Measurements from ENCODE around the gene ARF6. TPM values are rescaled to one million over a fixed set of nuclear protein-coding genes. Genes with fewer than 3 reads are reported as not detected.

Gene ARF6
- total and polyA plus RNA-seq, 4 experiments from 2014 or later, result 116 to 164 (median 140) TPM

DNA sequence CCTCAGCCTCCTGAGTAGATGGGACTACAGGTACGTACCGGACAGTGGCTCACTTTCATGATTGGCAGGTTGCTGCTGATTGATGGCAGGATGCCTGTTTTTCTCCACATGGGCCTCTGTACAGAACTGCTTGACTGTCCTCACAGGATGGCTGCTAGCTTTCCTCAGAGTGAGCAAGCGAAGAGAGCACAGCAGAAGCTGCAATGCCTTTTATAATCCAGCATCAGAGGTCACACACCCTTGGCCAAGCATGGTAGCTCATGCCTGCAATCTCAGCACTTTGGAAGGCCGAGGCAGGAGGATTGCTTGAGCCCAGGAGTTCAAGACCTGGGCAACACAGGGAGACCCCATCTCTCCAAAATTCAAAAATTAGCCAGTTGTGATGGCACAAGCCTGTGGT lies 31.0 kb downstream of the ARF6 start:
- intact Hi-C loops (cut with micrococcal nuclease), result no loop called here
- DNase-seq, result no peak
- no peak overlapping the region for H3K4me3 ChIP-seq (ENCODE audit: low read length in 2 of 2)
- no peaks in the 10 kb centered on the region for H3K36me3 Mint-ChIP-seq
- peaks cover 7 to 18% (median 10%) of the 10 kb centered on the region in 4 donors for H3K4me1 Mint-ChIP-seq
- ChIA-PET POLR2A (ENCODE audit: partially characterized antibody) (no interaction called here), CTCF (ENCODE audit: partially characterized antibody) (interaction anchor here (1.2 kb wide), 1 partner anchor 12 kb away, joined by 5 read pairs; no protein-coding TSS in a partner anchor)
- H3K27ac Mint-ChIP-seq, result peak overlapping the region in 2 of 7 donors; percentile 55 to 63
- H3K36me3 ChIP-seq (ENCODE audit: insufficient read depth, low read length), result no peaks in the 10 kb centered on the region
- no peaks in the 10 kb centered on the region for H3K27me3 Mint-ChIP-seq
- H3K4me1 ChIP-seq (ENCODE audit: insufficient read depth, low read length), result peaks cover 5% of the 10 kb centered on the region
- no peak overlapping the region for H3K27ac ChIP-seq (ENCODE audit: low read depth, low read length)
- peaks cover 0 to under 1% (median 0%) of the 10 kb centered on the region in 8 donors for H3K9me3 Mint-ChIP-seq
- no peaks in the 10 kb centered on the region for H3K9me3 ChIP-seq (ENCODE audit: control insufficient read depth in 1 of 2, low read length in 2 of 2)
- H3K27me3 ChIP-seq (ENCODE audit: insufficient read depth, low read length), result no peaks in the 10 kb centered on the region
- no peak overlapping the region for H3K4me3 Mint-ChIP-seq

DNA sequence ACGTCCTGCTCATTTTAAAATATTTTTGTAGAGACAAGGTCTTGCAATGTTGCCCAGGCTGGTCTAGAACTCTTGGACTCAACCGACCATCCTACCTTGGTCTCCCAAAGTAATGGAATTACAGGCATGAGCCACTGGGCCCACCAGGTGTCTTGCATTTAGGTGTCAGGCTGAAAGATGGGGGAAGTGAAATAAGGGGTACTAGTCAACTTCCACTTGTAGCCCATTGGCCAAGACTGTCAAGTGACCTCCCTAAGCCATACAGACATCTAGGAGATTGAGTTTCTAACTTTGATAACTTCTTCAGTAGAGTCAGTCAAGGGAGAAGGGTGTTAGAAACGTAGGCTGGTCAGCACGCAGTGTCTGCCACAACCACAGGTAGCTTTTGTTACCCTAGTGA lies 32.0 kb downstream of the ARF6 start:
- H3K27ac Mint-ChIP-seq, result no peak overlapping the region
- Histone ChIP-seq H3K27me3 (ENCODE audit: insufficient read depth, low read length) (no peaks in the 10 kb centered on the region), H3K4me3 (ENCODE audit: low read length in 2 of 2) (no peak overlapping the region), H3K27ac (ENCODE audit: low read depth, low read length) (no peak overlapping the region), H3K9me3 (ENCODE audit: control insufficient read depth in 1 of 2, low read length in 2 of 2) (no peaks in the 10 kb centered on the region), H3K4me1 (ENCODE audit: insufficient read depth, low read length) (peaks cover 5% of the 10 kb centered on the region), H3K36me3 (ENCODE audit: insufficient read depth, low read length) (no peaks in the 10 kb centered on the region)
- H3K9me3 Mint-ChIP-seq, result no peaks in the 10 kb centered on the region
- POLR2A ChIA-PET (ENCODE audit: partially characterized antibody), result interaction anchor here (0.6 to 0.9 kb wide), 2 partner anchors 47 to 63 kb away, joined by 3 to 5 read pairs; no protein-coding TSS in a partner anchor
- H3K36me3 Mint-ChIP-seq, result no peaks in the 10 kb centered on the region
- CTCF ChIA-PET (ENCODE audit: partially characterized antibody), result no interaction called here
- DNase-seq, result no peak
- intact Hi-C loops (cut with micrococcal nuclease), result no loop called here
- no peaks in the 10 kb centered on the region for H3K27me3 Mint-ChIP-seq
- peaks cover 5 to 17% (median 8%) of the 10 kb centered on the region in 4 donors for H3K4me1 Mint-ChIP-seq
- H3K4me3 Mint-ChIP-seq, result no peak overlapping the region

DNA sequence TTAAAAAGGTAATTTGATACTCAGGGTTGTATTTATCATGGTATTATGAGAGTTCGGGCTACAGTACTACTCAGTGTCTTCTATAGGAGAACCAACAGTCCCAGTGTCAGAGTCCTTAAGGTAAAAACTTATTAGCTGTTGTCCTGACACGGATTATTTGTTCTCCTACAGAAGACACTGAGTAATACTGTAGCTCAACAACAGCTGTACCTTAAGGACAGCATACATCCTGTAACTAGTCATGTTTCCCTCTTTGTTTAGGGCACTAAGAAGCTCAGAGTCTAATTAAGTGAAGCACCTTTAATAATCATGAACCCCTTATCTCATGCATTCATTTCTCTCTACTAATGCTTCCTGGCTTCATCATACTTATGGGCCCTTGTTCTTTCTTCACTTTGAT lies 33.9 kb downstream of the ARF6 start:
- DNase-seq, result no peak
- H3K4me3 Mint-ChIP-seq, result no peak overlapping the region
- intact Hi-C loops (cut with micrococcal nuclease), result no loop called here
- no peaks in the 10 kb centered on the region for H3K27me3 Mint-ChIP-seq
- H3K27ac Mint-ChIP-seq, result no peak overlapping the region
- peaks cover 0 to 4% (median 1%) of the 10 kb centered on the region in 4 donors for H3K4me1 Mint-ChIP-seq
- CTCF ChIA-PET (ENCODE audit: partially characterized antibody), result interaction anchor here (1.2 kb wide), 1 partner anchor 11 kb away, joined by 4 read pairs; no protein-coding TSS in a partner anchor
- no peaks in the 10 kb centered on the region for H3K4me1 ChIP-seq (ENCODE audit: insufficient read depth, low read length)
- POLR2A ChIA-PET (ENCODE audit: partially characterized antibody), result interaction anchor here (1.2 to 1.7 kb wide), 2 partner anchors 11 to 72 kb away, joined by 3 to 4 read pairs; no protein-coding TSS in a partner anchor
- H3K9me3 Mint-ChIP-seq, result no peaks in the 10 kb centered on the region
- H3K4me3 ChIP-seq (ENCODE audit: low read length in 2 of 2), result no peak overlapping the region
- no peaks in the 10 kb centered on the region for H3K36me3 ChIP-seq (ENCODE audit: insufficient read depth, low read length)
- no peaks in the 10 kb centered on the region for H3K27me3 ChIP-seq (ENCODE audit: insufficient read depth, low read length)
- H3K27ac ChIP-seq (ENCODE audit: low read depth, low read length), result no peak overlapping the region
- H3K9me3 ChIP-seq (ENCODE audit: control insufficient read depth in 1 of 2, low read length in 2 of 2), result no peaks in the 10 kb centered on the region
- H3K36me3 Mint-ChIP-seq, result no peaks in the 10 kb centered on the region

DNA sequence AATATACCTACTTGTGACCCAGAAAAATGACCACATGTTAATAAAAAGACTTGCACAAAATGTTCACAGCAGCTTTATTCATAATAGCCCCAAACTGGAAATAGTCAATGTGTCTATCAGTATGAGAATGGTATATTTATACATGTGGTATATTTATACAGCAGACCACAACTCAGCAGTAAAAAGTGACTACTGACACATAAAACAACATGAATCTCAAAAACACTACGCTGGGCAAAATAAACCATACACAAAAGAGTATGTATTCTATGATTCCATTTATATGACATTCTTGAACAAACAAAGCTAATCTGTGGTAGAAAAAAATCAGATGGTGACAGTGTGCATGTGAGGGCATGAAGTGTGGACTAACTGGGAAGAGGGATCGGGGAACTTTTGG lies 35.1 kb downstream of the ARF6 start:
- H3K27ac Mint-ChIP-seq, result no peak overlapping the region
- Histone ChIP-seq H3K27me3 (ENCODE audit: insufficient read depth, low read length) (no peaks in the 10 kb centered on the region), H3K36me3 (ENCODE audit: insufficient read depth, low read length) (no peaks in the 10 kb centered on the region), H3K9me3 (ENCODE audit: control insufficient read depth in 1 of 2, low read length in 2 of 2) (no peaks in the 10 kb centered on the region), H3K4me3 (ENCODE audit: low read length in 2 of 2) (no peak overlapping the region), H3K27ac (ENCODE audit: low read depth, low read length) (no peak overlapping the region), H3K4me1 (ENCODE audit: insufficient read depth, low read length) (no peaks in the 10 kb centered on the region)
- POLR2A ChIA-PET (ENCODE audit: partially characterized antibody), result interaction anchor here (0.6 to 1.7 kb wide), 3 partner anchors 13 to 112 kb away, joined by 3 to 4 read pairs (median 3); no protein-coding TSS in a partner anchor
- no peaks in the 10 kb centered on the region for H3K27me3 Mint-ChIP-seq
- H3K9me3 Mint-ChIP-seq, result no peaks in the 10 kb centered on the region
- H3K4me1 Mint-ChIP-seq, result peaks cover 0 to 4% (median 1%) of the 10 kb centered on the region in 4 donors
- no peak for DNase-seq
- intact Hi-C loops (cut with micrococcal nuclease), result no loop called here
- no peak overlapping the region for H3K4me3 Mint-ChIP-seq
- CTCF ChIA-PET (ENCODE audit: partially characterized antibody), result interaction anchor here (0.8 kb wide), 1 partner anchor 65 kb away, joined by 3 read pairs; no protein-coding TSS in a partner anchor
- H3K36me3 Mint-ChIP-seq, result no peaks in the 10 kb centered on the region

DNA sequence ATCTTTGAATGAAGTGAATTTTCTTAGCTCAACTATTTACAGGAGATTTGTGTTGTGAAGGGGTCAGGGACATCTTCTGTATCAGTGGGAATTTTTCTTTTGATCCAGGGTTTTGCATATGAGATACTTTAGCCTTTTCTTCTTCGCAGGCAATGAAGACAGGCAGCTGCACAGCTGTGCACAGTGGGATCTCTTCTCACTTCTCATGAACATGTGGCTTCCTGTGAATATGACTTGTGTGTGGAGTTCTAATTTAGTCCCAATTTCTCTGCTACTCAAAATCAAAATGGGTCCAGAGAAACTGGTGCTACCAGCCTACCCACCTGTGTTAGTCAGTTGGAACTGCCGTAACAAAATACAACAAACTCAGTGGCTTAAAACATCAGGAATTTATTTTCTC lies 37.8 kb downstream of the ARF6 start:
- Mint-ChIP-seq H3K4me1 (peaks cover 0 to 3% (median under 1%) of the 10 kb centered on the region in 4 donors), H3K4me3 (peak overlapping the region in 1 of 8 donors; percentile 33), H3K27ac (peak overlapping the region in 1 of 7 donors; percentile 23), H3K36me3 (no peaks in the 10 kb centered on the region), H3K27me3 (no peaks in the 10 kb centered on the region), H3K9me3 (no peaks in the 10 kb centered on the region)
- no peak overlapping the region for H3K27ac ChIP-seq (ENCODE audit: low read depth, low read length)
- no peaks in the 10 kb centered on the region for H3K4me1 ChIP-seq (ENCODE audit: insufficient read depth, low read length)
- ChIA-PET CTCF (ENCODE audit: partially characterized antibody) (interaction anchor here (1.3 to 1.9 kb wide), 2 partner anchors 9 to 51 kb away, joined by 3 to 5 read pairs; no protein-coding TSS in a partner anchor), POLR2A (ENCODE audit: partially characterized antibody) (interaction anchor here (1.1 to 1.4 kb wide), 2 partner anchors 10 to 41 kb away, joined by 3 to 5 read pairs; no protein-coding TSS in a partner anchor)
- no peaks in the 10 kb centered on the region for H3K36me3 ChIP-seq (ENCODE audit: insufficient read depth, low read length)
- no peak for DNase-seq
- no peaks in the 10 kb centered on the region for H3K27me3 ChIP-seq (ENCODE audit: insufficient read depth, low read length)
- intact Hi-C loops (cut with micrococcal nuclease), result no loop called here
- no peak overlapping the region for H3K4me3 ChIP-seq (ENCODE audit: low read length in 2 of 2)
- H3K9me3 ChIP-seq (ENCODE audit: control insufficient read depth in 1 of 2, low read length in 2 of 2), result no peaks in the 10 kb centered on the region

DNA sequence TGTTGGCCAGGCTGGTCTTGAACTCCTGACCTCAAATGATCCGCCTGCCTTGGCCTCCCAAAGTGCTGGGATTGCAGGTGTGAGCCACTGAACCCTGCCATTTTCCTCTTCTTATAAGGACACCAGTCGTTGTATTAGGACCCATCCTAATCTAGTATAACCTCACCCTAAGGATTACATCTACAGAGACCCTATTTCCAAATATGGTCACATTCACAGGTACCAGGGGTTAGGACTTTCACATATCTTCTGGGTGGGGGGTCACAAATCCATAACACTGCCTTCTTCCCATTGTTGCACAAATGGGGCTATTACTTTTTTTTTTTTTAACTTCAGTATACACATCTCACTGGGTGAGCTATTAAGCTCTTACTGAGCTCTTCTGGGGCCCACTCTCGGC lies 38.6 kb downstream of the ARF6 start:
- intact Hi-C loops (cut with micrococcal nuclease), result no loop called here
- no peaks in the 10 kb centered on the region for H3K36me3 ChIP-seq (ENCODE audit: insufficient read depth, low read length)
- H3K27ac Mint-ChIP-seq, result no peak overlapping the region
- H3K4me3 Mint-ChIP-seq, result no peak overlapping the region
- H3K9me3 ChIP-seq (ENCODE audit: control insufficient read depth in 1 of 2, low read length in 2 of 2), result no peaks in the 10 kb centered on the region
- no peak overlapping the region for H3K27ac ChIP-seq (ENCODE audit: low read depth, low read length)
- H3K4me3 ChIP-seq (ENCODE audit: low read length in 2 of 2), result no peak overlapping the region
- DNase-seq, result no peak
- H3K4me1 ChIP-seq (ENCODE audit: insufficient read depth, low read length), result no peaks in the 10 kb centered on the region
- peaks cover 0 to 2% (median 0%) of the 10 kb centered on the region in 8 donors for H3K9me3 Mint-ChIP-seq
- CTCF ChIA-PET (ENCODE audit: partially characterized antibody), result interaction anchor here (1.8 kb wide), 1 partner anchor 66 kb away, joined by 4 read pairs; no protein-coding TSS in a partner anchor
- POLR2A ChIA-PET (ENCODE audit: partially characterized antibody), result interaction anchor here (1.1 kb wide), 1 partner anchor 40 kb away, joined by 3 read pairs; no protein-coding TSS in a partner anchor
- peaks cover 0 to 3% of the 10 kb centered on the region in 2 donors for H3K36me3 Mint-ChIP-seq
- no peaks in the 10 kb centered on the region for H3K27me3 Mint-ChIP-seq
- H3K27me3 ChIP-seq (ENCODE audit: insufficient read depth, low read length), result no peaks in the 10 kb centered on the region
- H3K4me1 Mint-ChIP-seq, result peaks cover 3 to 4% (median 3%) of the 10 kb centered on the region in 4 donors

DNA sequence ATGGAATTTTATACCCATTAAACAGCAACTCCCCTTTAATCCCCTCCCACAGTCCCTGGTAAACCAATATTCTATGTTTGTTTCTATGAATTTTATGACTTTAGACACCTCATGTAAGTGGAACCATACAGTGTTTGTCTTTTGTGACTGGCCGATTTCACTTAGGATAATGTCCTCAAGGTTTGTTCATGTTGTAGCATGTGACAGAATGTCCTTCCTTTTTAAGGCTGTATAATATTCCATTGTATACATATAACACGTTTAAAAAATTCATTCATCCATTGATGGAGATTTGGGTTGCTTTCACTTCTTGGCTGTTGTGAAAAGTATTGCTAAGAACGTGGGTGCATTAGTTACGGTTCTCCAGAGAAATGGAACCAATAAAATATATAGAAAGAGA lies 40.2 kb downstream of the ARF6 start:
- no peaks in the 10 kb centered on the region for H3K36me3 ChIP-seq (ENCODE audit: insufficient read depth, low read length)
- no peaks in the 10 kb centered on the region for H3K9me3 ChIP-seq (ENCODE audit: control insufficient read depth in 1 of 2, low read length in 2 of 2)
- POLR2A ChIA-PET (ENCODE audit: partially characterized antibody), result interaction anchor here (0.6 to 1.1 kb wide), 2 partner anchors 68 to 70 kb away, joined by 3 to 4 read pairs; no protein-coding TSS in a partner anchor
- H3K27me3 Mint-ChIP-seq, result no peaks in the 10 kb centered on the region
- H3K4me3 ChIP-seq (ENCODE audit: low read length in 2 of 2), result no peak overlapping the region
- peaks cover 0 to 8% of the 10 kb centered on the region in 2 donors for H3K36me3 Mint-ChIP-seq
- no peaks in the 10 kb centered on the region for H3K27me3 ChIP-seq (ENCODE audit: insufficient read depth, low read length)
- peaks cover 4 to 8% (median 5%) of the 10 kb centered on the region in 4 donors for H3K4me1 Mint-ChIP-seq
- no peak overlapping the region for H3K27ac Mint-ChIP-seq
- H3K9me3 Mint-ChIP-seq, result peaks cover 0 to 5% (median 0%) of the 10 kb centered on the region in 8 donors
- H3K4me1 ChIP-seq (ENCODE audit: insufficient read depth, low read length), result no peaks in the 10 kb centered on the region
- no peak for DNase-seq
- no peak overlapping the region for H3K4me3 Mint-ChIP-seq
- CTCF ChIA-PET (ENCODE audit: partially characterized antibody), result interaction anchor here (0.7 to 1.8 kb wide), 2 partner anchors 67 to 68 kb away, joined by 4 read pairs; no protein-coding TSS in a partner anchor
- intact Hi-C loops (cut with micrococcal nuclease), result no loop called here
- no peak overlapping the region for H3K27ac ChIP-seq (ENCODE audit: low read depth, low read length)
